Loucy (cell line): Measurements from ENCODE around the gene MRGPRX3.
"Not testable (repeated sequence)": the region's sequence is repeated elsewhere in the genome, so short reads cannot be mapped to it uniquely, and the experiment has no call there.

Source experiments
- EZH2phosphoT487 ChIP-seq: fragments of 200-600 bp; IDR thresholded peaks from 2 replicates; pipeline ENCODE4 v1.6.1; 2018; ENCODE audit warnings: antibody characterized with exemption, mild to moderate bottlenecking, moderate library complexity, borderline replicate concordance
- TF ChIP-seq, protein P1 (sequence below): fragments of 200-600 bp; sonication (generic); conservative IDR thresholded peaks from 2 replicates; pipeline ENCODE4 v1.5.1; 2014; ENCODE audit warnings: mild to moderate bottlenecking, antibody characterized with exemption, low read length

DNA sequence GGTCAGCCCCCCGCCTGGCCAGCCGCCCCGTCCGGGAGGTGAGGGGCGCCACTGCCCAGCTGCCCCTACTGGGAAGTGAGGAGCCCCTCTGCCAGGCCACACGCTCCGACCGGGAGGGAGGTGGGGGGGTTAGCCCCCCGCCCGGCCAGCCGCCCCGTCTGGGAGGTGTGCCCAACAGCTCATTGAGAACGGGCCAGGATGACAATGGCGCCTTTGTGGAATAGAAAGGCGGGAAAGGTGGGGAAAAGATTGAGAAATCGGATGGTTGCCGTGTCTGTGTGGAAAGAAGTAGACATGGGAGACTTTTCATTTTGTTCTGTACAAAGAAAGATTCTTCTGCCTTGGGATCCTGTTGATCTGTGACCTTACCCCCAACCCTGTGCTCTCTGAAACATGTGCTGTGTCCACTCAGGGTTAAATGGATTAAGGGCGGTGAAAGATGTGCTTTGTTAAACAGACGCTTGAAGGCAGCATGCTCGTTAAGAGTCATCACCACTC, 11.0 kb upstream of the MRGPRX3 start:
- TF ChIP-seq, protein P1, sequence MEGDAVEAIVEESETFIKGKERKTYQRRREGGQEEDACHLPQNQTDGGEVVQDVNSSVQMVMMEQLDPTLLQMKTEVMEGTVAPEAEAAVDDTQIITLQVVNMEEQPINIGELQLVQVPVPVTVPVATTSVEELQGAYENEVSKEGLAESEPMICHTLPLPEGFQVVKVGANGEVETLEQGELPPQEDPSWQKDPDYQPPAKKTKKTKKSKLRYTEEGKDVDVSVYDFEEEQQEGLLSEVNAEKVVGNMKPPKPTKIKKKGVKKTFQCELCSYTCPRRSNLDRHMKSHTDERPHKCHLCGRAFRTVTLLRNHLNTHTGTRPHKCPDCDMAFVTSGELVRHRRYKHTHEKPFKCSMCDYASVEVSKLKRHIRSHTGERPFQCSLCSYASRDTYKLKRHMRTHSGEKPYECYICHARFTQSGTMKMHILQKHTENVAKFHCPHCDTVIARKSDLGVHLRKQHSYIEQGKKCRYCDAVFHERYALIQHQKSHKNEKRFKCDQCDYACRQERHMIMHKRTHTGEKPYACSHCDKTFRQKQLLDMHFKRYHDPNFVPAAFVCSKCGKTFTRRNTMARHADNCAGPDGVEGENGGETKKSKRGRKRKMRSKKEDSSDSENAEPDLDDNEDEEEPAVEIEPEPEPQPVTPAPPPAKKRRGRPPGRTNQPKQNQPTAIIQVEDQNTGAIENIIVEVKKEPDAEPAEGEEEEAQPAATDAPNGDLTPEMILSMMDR = not testable (repeated sequence)
- TF ChIP-seq EZH2phosphoT487 = not testable (repeated sequence)
